Uterus (tissue), 4 donors: ENCODE measurements around the gene NAV2. TPM values are rescaled to one million over a fixed set of nuclear protein-coding genes. Genes with fewer than 3 reads are reported as not detected.

Experiments
- DNase-seq, 2 donors: peaks; one replicate each; pipeline ENCODE4 v3.0.0-alpha.2; 2019 to 2020
- H3K27ac ChIP-seq, 2 donors: fragments of 200-600 bp; sonication (generic); 1 replicate in 1 of 2; 2 replicates in 1 of 2; pipeline ENCODE4 v1.5.1; 2016 to 2018
- H3K27me3 ChIP-seq, 2 donors: fragments of 200-600 bp; sonication (generic); one replicate each; pipeline ENCODE4 v1.5.1; 2018 to 2019; ENCODE audit warnings: control low read depth in 1 of 2
- H3K36me3 ChIP-seq, 2 donors: fragments of 200-600 bp; sonication (generic); one replicate each; pipeline ENCODE4 v1.5.1; 2019; ENCODE audit warnings: control low read depth in 1 of 2
- H3K4me1 ChIP-seq, 2 donors: fragments of 200-600 bp; sonication (generic); one replicate each; pipeline ENCODE4 v1.5.1; 2018 to 2019; ENCODE audit warnings: control low read depth in 1 of 2
- H3K4me3 ChIP-seq, 2 donors: fragments of 200-600 bp; sonication (generic); 1 replicate in 1 of 2; 2 replicates in 1 of 2; pipeline ENCODE4 v1.5.1; 2018 to 2019; ENCODE audit warnings: mild to moderate bottlenecking in 1 of 2
- H3K9me3 ChIP-seq, 2 donors: fragments of 200-600 bp; sonication (generic); one replicate each; pipeline ENCODE4 v1.5.1; 2019; ENCODE audit warnings: control low read depth in 1 of 2
- CTCF ChIP-seq, 4 experiments: fragments of 200-600 bp in 2 of 4; fragments of 450-650 bp in 2 of 4; sonication (generic) in 2 of 4; IDR thresholded peaks; one replicate each; pipeline ENCODE4 v1.5.1; 2016 to 2019; ENCODE audit warnings: antibody characterized with exemption in 4 of 4, mild to moderate bottlenecking in 2 of 4, moderate library complexity in 1 of 4
- POLR2A ChIP-seq, 2 donors: fragments of 450-650 bp; IDR thresholded peaks; one replicate each; pipeline ENCODE4 v1.6.1; 2016; ENCODE audit warnings: antibody characterized with exemption in 2 of 2, mild to moderate bottlenecking in 1 of 2, moderate library complexity in 1 of 2
- intact Hi-C: fragments of 100-400 bp; cut with DNase I; formaldehyde crosslinking; loops from one replicate; pipeline ENCODE4 v1.15.1; 2023; ENCODE audit warnings: low total_unique reads
- total RNA-seq, 4 donors: library from RNA; depleted of rRNA in 3 of 4; stranded (reverse); fragments of >200 nt in 3 of 4; gene quantifications; one replicate each; pipeline versions ENCODE4 v1.1.0 to v1.2.4, GENCODE V29; 2014 to 2023
- donor health status: DM: yes; HTN: yes; CAD: no.

The NAV2 gene
- total RNA-seq, 4 donors from 2014 or later, result 2.6 to 31.6 (median 5.7) TPM

- intact Hi-C loops, result no loop called here
- DNase-seq, result no peak
- no peaks in the 10 kb centered on the region for H3K27me3 ChIP-seq
- H3K4me1 ChIP-seq, result no peaks in the 10 kb centered on the region
- H3K36me3 ChIP-seq, result no peaks in the 10 kb centered on the region
- H3K4me3 ChIP-seq, result no peak overlapping the region
- H3K9me3 ChIP-seq, result no peaks in the 10 kb centered on the region
- H3K27ac ChIP-seq, result no peak overlapping the region
- TF ChIP-seq CTCF (IDR thresholded peaks at IDR 0.05) (no peak), POLR2A (IDR thresholded peaks at IDR 0.05) (no peak)
These were observed 255.2 kb downstream of the NAV2 start for GRCh38 chr11:19967787-19968186.

- H3K27ac ChIP-seq, result no peak overlapping the region
- H3K4me3 ChIP-seq, result no peak overlapping the region
- no peaks in the 10 kb centered on the region for H3K9me3 ChIP-seq
- intact Hi-C loops, result no loop called here
- DNase-seq, result no peak
- no peaks in the 10 kb centered on the region for H3K36me3 ChIP-seq
- H3K4me1 ChIP-seq, result no peaks in the 10 kb centered on the region
- TF ChIP-seq POLR2A (IDR thresholded peaks at IDR 0.05) (no peak), CTCF (IDR thresholded peaks at IDR 0.05) (no peak)
- no peaks in the 10 kb centered on the region for H3K27me3 ChIP-seq
These were observed 256.2 kb downstream of the NAV2 start for GRCh38 chr11:19968860-19969259.

GRCh38 chr11:19970944-19971343 lies 258.3 kb downstream of the NAV2 start:
- Histone ChIP-seq H3K27me3 (no peaks in the 10 kb centered on the region), H3K9me3 (no peaks in the 10 kb centered on the region), H3K4me3 (no peak overlapping the region), H3K27ac (no peak overlapping the region), H3K4me1 (no peaks in the 10 kb centered on the region), H3K36me3 (no peaks in the 10 kb centered on the region)
- intact Hi-C loops, result no loop called here
- TF ChIP-seq POLR2A (IDR thresholded peaks at IDR 0.05) (no peak), CTCF (IDR thresholded peaks at IDR 0.05) (no peak)
- no peak for DNase-seq

- Histone ChIP-seq H3K27ac (no peak overlapping the region), H3K9me3 (no peaks in the 10 kb centered on the region), H3K27me3 (no peaks in the 10 kb centered on the region), H3K4me1 (no peaks in the 10 kb centered on the region), H3K36me3 (no peaks in the 10 kb centered on the region), H3K4me3 (no peak overlapping the region)
- intact Hi-C loops, result no loop called here
- TF ChIP-seq CTCF (IDR thresholded peaks at IDR 0.05) (no peak), POLR2A (IDR thresholded peaks at IDR 0.05) (no peak)
- no peak for DNase-seq
These were observed 259.5 kb downstream of the NAV2 start for GRCh38 chr11:19972091-19972490.

- Histone ChIP-seq H3K36me3 (no peaks in the 10 kb centered on the region), H3K27me3 (no peaks in the 10 kb centered on the region), H3K4me1 (no peaks in the 10 kb centered on the region), H3K27ac (no peak overlapping the region), H3K9me3 (no peaks in the 10 kb centered on the region), H3K4me3 (no peak overlapping the region)
- intact Hi-C loops, result no loop called here
- TF ChIP-seq CTCF (IDR thresholded peaks at IDR 0.05) (no peak), POLR2A (IDR thresholded peaks at IDR 0.05) (no peak)
- no peak for DNase-seq
These were observed 260.0 kb downstream of the NAV2 start for GRCh38 chr11:19972651-19973050.
